GM10847 (cell line): ENCODE data around the gene HDLBP.

Experiments used
- POLR2A ChIP-seq: IDR thresholded peaks from 2 replicates; pipeline ENCODE4 v1.6.1; 2011; ENCODE audit not compliant: insufficient read length; ENCODE audit errors: extremely low read depth

HDLBP gene

DNA sequence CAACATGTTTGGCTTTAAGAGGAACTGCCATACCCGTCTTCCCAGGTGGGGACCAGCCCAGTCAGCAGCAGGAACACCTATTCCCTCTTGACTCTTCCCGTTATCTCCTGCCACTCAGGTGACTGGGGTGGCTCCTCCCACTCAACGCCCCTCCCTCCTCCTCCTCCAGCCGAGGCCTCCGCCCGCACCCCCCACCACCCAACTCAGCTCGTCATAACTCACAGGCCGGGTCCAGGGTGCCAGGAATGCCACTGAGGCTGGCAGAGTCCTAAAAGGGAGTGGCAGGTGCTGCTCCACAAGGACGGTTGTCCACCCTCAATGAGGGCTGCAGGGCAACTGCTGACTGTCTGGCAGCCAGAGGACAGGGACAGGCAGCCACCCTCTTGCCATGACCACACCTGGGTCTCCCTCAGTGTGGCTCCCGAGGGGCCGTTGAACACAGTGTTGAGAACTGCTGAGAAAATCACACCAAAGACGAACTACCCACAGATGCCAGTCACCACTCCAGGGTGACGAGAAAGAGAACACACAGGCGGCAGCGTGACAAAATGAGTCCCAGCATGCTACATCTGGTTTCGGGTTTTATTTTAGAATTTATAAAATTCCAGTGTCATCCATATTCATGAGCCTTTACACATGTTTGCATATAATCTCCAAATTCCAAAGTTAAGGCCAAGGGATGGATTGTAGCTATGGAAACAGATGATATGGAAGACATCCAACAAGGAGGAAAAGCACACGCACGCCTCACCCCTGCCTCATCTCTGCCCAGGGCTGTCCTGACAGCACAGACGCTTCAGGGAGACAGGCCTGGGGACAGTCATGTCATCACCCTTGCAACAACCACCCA, 88.5 kb downstream of the HDLBP start:
- no peak for TF ChIP-seq POLR2A

DNA sequence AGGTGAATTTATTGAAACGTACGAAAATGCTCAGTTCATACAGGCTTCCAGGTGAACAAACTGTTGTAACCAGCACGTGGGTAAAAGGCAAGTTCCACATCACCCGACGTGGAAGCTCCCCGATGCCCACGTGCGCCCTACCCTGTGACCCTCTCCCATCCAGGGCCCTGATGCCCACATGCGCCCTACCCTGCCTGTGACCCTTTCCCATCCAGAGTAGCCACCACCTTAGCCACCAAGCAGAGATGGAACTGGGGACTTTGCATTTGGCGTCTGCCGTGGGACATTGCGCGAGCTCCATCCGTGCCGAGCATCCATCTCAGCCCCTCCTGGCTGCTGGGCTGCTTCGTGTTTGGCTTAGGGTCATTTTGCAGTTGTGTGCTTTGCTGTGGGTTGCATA, 89.5 kb downstream of the HDLBP start:
- no peak for TF ChIP-seq POLR2A

DNA sequence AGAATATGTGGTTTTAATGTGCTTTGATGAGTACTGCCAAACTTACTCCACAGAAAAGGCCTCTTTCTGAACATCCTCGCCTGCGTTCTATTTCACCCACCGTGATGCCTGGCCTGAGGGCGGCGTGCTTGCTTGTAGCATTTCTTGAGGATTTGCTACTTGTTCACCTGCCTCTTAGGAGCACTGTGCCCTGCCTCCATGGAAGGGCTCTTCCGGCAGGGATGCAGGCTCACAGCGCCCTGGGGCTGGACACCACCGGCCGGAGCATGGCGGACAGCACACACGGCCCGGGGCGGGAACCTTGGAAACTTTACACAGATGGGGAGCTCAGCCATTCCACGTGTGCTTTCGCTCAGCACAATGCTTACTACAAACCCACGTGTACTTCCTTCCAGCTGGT, 89.9 kb downstream of the HDLBP start:
- TF ChIP-seq POLR2A = no peak

DNA sequence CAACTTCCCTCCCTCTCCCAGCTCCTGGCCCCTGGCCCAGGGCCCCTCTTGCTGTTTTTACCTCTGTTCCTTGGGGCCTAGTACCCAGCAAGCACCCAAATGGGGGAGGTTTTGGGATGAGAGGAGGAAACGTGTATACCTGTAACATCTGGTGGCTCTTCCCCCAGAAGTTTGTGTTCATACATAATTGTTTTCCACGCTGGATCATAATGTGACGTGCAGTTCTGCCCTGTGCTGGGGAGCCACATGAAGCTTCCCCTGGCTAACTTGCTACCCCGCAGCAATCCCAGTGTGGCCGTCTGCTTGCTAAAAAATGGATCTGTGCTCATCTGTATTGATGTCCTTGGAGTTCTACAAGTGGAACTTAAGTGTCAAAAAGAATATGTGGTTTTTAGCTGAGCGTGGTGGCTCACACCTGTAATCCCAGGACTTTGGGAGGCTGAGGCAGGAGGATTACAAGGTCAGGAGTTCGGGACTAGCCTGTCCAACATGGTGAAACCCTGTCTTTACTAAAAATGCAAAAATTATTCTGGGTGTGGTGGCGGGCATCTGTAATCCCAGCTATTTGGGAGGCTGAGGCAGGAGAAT, 90.5 kb downstream of the HDLBP start:
- no peak for TF ChIP-seq POLR2A

DNA sequence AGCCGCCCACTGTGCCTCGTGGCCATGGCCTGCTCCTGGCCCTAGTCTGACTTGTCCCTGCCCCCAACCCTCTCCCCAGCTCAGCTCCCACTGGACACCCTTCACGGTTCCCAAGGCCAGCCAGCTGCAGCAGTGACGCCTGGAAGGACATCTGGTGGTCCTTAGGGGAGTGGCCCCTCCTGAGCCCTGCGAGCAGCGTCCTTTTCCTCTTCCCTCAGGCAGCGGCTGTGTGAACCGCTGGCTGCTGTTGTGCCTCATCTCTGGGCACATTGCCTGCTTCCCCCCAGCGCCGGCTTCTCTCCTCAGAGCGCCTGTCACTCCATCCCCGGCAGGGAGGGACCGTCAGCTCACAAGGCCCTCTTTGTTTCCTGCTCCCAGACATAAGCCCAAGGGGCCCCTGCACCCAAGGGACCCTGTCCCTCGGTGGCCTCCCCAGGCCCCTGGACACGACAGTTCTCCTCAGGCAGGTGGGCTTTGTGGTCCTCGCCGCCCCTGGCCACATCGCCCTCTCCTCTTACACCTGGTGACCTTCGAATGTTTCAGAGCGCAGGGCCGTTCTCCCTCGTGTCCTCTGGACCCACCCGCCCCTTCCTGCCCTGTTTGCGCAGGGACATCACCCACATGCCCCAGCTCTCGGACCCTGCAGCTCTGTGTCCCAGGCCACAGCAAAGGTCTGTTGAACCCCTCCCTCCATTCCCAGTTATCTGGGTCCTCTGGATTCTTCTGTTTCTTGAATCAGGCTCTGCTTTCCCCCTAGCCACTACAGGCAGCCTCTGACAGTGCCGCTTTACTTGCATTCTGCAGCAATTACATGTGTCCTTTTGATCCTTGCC, 91.2 kb downstream of the HDLBP start:
- TF ChIP-seq POLR2A = no peak

DNA sequence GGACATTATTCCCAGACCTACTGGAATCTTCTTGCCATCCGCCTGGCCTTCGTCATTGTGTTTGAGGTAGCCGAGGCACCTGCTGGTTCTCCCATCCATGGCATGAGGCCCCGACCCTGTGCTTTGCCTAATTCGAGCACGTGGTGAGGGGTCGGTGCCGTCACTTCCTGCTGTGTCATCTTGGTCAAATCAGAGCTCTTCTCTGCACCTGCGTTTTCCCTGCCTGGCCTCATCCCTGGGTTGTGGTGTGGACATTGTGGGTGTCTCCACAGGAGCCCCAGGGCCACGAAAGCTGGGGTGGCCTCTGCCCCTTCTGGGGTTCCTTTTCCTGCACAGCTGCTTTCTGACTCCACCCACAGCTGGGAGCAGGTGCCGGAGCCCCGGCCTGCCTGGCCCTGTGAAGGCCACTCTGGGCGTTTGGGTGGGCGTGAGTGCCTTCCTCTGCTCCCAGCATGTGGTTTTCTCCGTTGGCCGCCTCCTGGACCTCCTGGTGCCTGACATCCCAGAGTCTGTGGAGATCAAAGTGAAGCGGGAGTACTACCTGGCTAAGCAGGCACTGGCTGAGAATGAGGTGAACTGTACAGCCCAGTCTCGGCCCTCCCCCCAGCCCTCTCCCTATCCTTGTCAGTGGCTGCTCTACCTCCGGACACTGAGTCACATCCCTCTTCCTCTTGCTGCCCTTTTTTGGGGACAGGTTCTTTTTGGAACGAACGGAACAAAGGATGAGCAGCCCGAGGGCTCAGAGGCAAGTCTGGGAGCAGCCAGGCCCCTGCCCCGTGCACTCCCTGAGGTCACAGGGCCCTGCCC, 92.1 kb downstream of the HDLBP start:
- TF ChIP-seq POLR2A = no peak

DNA sequence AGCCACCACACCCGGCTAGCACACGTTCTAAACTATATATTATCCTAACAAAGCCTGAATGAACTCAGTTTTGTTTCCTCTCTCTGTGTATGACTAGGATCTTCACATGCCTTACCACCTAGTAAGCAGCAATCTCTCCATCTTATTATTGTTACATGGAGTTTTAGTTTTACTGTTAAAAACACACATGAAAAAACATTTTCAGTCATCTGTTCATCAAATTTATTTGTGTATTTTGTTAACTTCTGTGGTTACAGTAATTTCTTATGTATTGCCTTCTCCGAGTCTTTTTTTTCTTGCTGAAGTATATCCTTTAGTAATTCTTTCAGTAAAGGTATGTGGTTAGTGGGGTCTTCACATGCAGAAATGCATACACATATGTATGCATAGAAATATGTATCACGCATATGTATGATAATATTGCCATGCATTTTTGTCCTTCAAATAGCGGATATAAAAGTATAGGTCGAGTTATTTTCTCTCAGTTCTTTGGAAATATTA, 95.6 kb downstream of the HDLBP start:
- TF ChIP-seq POLR2A = no peak

DNA sequence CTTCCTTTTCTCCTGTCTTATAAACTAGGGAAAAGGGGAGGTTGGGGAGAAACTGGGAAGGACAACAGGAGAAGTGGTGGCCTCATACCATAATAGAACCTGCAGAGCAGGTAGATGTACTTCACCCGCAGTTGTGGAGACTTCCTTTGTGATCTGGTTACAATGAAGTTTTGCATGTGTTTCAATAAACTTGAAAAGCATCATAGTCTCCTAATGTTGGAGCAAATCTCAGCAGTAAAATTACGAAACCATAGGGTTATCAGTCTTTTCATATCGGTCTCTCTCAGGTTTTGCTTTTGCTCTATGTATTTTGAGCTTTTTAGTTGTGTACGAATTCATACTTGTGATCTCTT, 96.5 kb downstream of the HDLBP start:
- TF ChIP-seq POLR2A = no peak

DNA sequence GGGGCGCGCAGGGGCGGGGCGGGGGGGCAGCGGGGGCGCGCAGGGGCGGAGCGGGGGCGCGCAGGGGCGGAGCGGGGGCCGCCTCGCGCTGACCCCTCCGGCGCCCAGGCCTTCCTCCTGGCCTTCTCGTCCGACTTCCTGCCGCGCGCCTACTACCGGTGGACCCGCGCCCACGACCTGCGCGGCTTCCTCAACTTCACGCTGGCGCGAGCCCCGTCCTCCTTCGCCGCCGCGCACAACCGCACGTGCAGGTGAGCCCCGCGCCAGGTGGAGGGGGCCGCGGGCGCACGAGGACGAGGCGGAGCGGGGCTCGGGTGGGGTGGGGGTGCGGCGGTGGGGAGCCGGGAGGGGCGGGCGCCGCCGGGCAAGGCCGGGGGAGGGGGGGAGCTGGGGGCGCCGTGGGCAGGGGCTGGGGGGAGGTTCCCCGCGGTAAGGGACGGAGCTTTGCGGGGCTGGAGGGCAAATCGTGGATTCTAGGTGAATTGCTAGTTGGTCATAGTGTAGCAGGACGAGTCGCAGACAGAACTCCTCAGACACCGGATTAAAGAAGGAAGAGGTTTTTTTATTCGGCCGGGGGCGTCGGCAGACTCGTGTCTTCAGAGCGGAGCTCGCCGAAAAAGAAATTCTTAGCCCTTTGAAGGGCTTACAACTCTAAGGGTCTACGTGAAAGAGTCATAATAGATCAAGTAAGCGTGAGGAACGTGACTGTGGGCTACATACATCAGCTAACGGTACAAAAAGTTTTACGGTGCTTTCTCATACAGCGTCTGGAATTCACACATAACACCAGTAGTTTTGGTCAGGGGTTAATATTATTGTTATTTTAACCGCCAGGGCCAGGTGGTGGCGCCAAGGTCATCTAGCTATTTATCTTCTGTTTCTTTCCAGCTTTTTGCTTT, 97.1 kb downstream of the HDLBP start:
- TF ChIP-seq POLR2A = no peak

DNA sequence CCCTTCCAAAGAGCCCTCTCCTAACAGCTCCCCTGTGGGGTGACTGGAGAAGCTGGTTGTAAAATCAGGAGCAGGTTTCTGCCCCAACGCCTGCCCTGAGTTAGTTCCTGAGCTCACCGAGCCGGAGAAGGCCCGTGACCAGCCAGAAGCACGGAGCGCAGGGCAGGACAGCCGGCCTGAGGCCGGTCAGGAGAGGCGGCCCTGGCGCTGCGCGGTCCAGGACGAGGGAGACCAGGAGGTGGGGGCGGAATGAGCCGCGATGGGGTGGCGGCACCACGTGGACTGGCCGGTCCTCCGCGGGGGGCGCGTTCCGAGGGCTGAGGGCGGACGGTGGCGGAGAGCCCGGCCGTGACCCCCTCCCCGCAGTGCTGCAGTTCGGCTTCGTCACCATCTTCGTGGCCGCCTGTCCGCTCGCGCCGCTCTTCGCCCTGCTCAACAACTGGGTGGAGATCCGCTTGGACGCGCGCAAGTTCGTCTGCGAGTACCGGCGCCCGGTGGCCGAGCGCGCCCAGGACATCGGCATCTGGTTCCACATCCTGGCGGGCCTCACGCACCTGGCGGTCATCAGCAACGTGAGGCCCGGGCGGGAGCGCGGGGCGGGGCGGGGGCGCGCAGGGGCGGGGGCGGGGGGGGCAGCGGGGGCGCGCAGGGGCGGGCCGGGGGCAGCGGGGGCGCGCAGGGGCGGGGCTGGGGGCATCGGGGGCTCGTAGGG, 98.0 kb downstream of the HDLBP start:
- no peak for TF ChIP-seq POLR2A

DNA sequence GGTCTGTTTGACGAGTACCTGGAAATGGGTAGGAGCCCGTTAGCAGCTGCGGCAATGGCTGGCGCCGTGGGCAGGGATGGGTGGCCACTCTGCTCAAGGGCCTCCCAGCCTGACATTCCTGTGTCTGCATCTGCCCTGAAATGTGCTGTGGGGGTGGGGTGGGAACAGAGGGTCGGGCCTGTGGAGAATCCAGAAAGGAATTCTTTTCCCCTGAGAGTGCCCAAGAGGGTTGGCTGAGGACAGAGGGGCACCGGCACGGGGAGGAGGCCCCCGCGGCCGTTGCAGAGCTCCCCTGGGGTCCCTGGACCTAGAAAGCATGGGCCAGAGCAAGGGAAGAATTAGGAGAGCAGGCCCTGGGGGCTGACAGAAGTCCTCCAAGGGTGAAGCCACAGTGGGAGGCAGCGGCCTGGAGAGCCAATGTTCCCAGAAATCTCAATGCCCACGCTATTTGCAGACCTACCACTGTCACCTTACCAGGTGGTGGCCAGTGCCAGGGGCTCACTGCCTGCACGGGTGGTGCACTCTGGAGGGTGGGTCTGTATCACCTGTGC, 99.2 kb downstream of the HDLBP start:
- TF ChIP-seq POLR2A = no peak

DNA sequence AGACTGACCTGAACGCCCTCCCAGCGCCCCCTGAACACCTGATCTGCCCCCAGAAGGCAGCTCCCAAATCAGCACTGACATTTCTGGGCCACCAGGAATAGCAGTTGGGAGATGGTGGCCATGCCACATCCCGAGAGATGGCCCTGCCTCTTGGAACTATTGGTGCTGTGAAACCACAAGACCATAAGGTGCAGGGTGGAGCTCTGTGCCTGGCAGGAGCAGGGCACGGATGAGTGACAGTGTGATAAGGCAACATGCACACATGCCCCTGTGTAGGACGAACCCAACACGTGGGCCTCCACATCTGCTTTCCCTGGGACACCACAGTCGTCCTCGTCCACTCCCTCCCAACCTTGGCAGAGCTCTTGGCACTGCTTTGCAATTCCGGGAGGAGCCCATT, 100.1 kb downstream of the HDLBP start:
- no peak for TF ChIP-seq POLR2A

DNA sequence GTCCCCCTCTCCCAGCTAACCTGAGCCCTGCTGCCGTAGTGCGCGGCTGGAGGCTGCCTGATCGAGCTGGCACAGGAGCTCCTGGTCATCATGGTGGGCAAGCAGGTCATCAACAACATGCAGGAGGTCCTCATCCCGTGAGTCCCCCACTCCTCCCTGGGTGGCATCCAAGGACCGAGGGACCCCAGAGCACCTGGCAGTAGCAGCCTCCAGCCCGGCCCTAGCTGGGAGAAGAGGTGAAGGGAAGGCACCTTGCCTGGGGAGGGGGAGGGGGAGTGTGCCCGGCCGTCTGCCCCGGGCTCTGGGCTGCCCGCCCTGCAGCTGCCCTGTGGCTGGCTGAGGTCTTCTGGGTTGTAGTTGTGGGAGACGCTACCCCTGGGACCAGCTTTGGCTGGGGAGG, 100.7 kb downstream of the HDLBP start:
- TF ChIP-seq POLR2A = no peak
